RWPE2 (cell line): Measurements from ENCODE around the gene FER.
A peak's percentile ranks its signal among the peaks of the same experiment; 100 is the strongest.

Source experiments
- ATAC-seq: fragments of 200-7000 bp; cut with Tn5 transposase; 3 replicates; pipeline ENCODE4 v1.9.1; 2021; ENCODE audit warnings: low read depth
- DNase-seq: peaks from one replicate; pipeline ENCODE4 v3.0.0-alpha.2; 2020; ENCODE audit warnings: low spot score
- H3K27ac ChIP-seq: fragments of 450-650 bp; 2 replicates; pipeline ENCODE4 v1.5.1; 2017; ENCODE audit warnings: mild to moderate bottlenecking; ENCODE audit not compliant: poor library complexity, severe bottlenecking
- H3K27me3 ChIP-seq: fragments of 250-450 bp; sonication (Bioruptor Pico); 2 replicates; pipeline ENCODE4 v1.5.1; 2021; ENCODE audit warnings: mild to moderate bottlenecking, moderate library complexity; ENCODE audit not compliant: insufficient read depth, poor library complexity, severe bottlenecking
- H3K36me3 ChIP-seq: fragments of 250-450 bp; sonication (Bioruptor Pico); 2 replicates; pipeline ENCODE4 v1.5.1; 2020; ENCODE audit warnings: low read depth, mild to moderate bottlenecking, moderate library complexity
- H3K4me1 ChIP-seq: fragments of 250-450 bp; sonication (Bioruptor Pico); 2 replicates; pipeline ENCODE4 v1.5.1; 2021; ENCODE audit warnings: mild to moderate bottlenecking, moderate library complexity; ENCODE audit not compliant: insufficient read depth, poor library complexity, severe bottlenecking
- H3K4me3 ChIP-seq: fragments of 250-450 bp; sonication (Bioruptor Pico); 2 replicates; pipeline ENCODE4 v1.5.1; 2021; ENCODE audit warnings: mild to moderate bottlenecking, moderate library complexity; ENCODE audit not compliant: severe bottlenecking
- H3K9me3 ChIP-seq: fragments of 250-450 bp; sonication (Bioruptor Pico); 2 replicates; pipeline ENCODE4 v1.5.1; 2021; ENCODE audit warnings: mild to moderate bottlenecking, moderate library complexity; ENCODE audit not compliant: severe bottlenecking
- CTCF ChIP-seq: fragments of 450-650 bp; IDR thresholded peaks from one replicate; pipeline ENCODE4 v1.5.1; 2017; ENCODE audit warnings: mild to moderate bottlenecking, moderate library complexity; ENCODE audit not compliant: poor library complexity, severe bottlenecking

Gene FER

GRCh38 chr5:108727236-108727650, 20.5 kb upstream of the FER start:
- Histone ChIP-seq H3K27me3 (no peaks in the 10 kb centered on the region), H3K9me3 (no peaks in the 10 kb centered on the region), H3K36me3 (no peaks in the 10 kb centered on the region), H3K4me3 (peak overlapping the region; percentile 55), H3K27ac (peak overlapping the region; percentile 53), H3K4me1 (peaks cover 7% of the 10 kb centered on the region)
- no peak for DNase-seq
- ATAC-seq: no peak
- no peak for TF ChIP-seq CTCF

GRCh38 chr5:108727651-108728565, 19.8 kb upstream of the FER start:
- TF ChIP-seq CTCF: no peak
- peak overlapping the region; percentile 55 for H3K4me3 ChIP-seq
- DNase-seq (peak; percentile 94), ATAC-seq (peak; percentile 100)
- no peaks in the 10 kb centered on the region for H3K27me3 ChIP-seq
- H3K36me3 ChIP-seq: no peaks in the 10 kb centered on the region
- peak overlapping the region; percentile 53 for H3K27ac ChIP-seq
- H3K4me1 ChIP-seq: peaks cover 7% of the 10 kb centered on the region
- no peaks in the 10 kb centered on the region for H3K9me3 ChIP-seq

GRCh38 chr5:108728566-108729241, 19.0 kb upstream of the FER start:
- Histone ChIP-seq H3K36me3 (no peaks in the 10 kb centered on the region), H3K27ac (peak overlapping the region; percentile 53), H3K4me3 (peak overlapping the region; percentile 55), H3K27me3 (no peaks in the 10 kb centered on the region), H3K4me1 (peaks cover 7% of the 10 kb centered on the region), H3K9me3 (no peaks in the 10 kb centered on the region)
- DNase-seq (no peak), ATAC-seq (peak; percentile 17)
- no peak for TF ChIP-seq CTCF

- Histone ChIP-seq H3K27me3 (no peaks in the 10 kb centered on the region), H3K27ac (no peak overlapping the region), H3K4me1 (peaks cover 7% of the 10 kb centered on the region), H3K36me3 (no peaks in the 10 kb centered on the region), H3K9me3 (no peaks in the 10 kb centered on the region), H3K4me3 (no peak overlapping the region)
- DNase-seq (no peak), ATAC-seq (no peak)
- TF ChIP-seq CTCF: no peak
Measured at GRCh38 chr5:108729242-108729615, 18.5 kb upstream of the FER start.
